ENCODE measurements around the gene ARHGEF28. TPM values are rescaled to one million over a fixed set of nuclear protein-coding genes. Genes with fewer than 3 reads are reported as not detected.

ARHGEF28 gene
- total RNA-seq, 1 donor from 2014 or later, result 0.11 TPM

DNA sequence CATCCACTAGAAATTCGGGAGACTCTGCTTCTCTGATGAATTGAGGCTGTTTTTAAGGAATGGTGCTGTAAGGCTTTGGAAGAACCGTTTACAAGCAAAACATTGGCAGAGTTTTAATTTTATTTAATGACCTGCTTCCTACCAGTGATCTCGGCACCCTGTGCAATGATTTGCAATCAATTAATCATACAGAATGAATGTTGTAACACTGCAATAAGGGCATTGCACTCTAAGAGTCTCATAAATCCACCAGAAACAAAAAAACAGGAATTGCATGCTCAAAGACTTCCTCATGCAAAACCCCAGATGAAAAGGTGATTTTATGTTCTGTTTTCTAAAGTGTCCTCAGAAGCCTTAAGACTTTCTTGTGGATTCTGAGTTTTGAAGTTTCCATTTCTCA is 295.7 kb downstream of the ARHGEF28 start:
- H3K27ac ChIP-seq, result no peak overlapping the region
- Mint-ChIP-seq H3K36me3 (no peaks in the 10 kb centered on the region), H3K9me3 (no peaks in the 10 kb centered on the region), H3K4me3 (no peak overlapping the region), H3K4me1 (peaks cover 7% of the 10 kb centered on the region), H3K27me3 (ENCODE audit: insufficient read depth, low read depth) (peaks cover 8% of the 10 kb centered on the region), H3K27ac (no peak overlapping the region)
- no peaks in the 10 kb centered on the region for H3K79me2 ChIP-seq (ENCODE audit: low read depth)
- peaks cover 20% of the 10 kb centered on the region for H3K4me1 ChIP-seq
- no peaks in the 10 kb centered on the region for H3F3A ChIP-seq (ENCODE audit: low read depth)
- H2AFZ ChIP-seq (replicated peaks), result no peak overlapping the region
- H3K27me3 ChIP-seq, result no peaks in the 10 kb centered on the region
- no peak for DNase-seq (ENCODE audit: low spot score)
- H4K20me1 ChIP-seq (ENCODE audit: low read depth), result no peaks in the 10 kb centered on the region
- no peak for TF ChIP-seq EZH2 (IDR thresholded peaks at IDR 0.05)
- TF ChIP-seq, protein P1, sequence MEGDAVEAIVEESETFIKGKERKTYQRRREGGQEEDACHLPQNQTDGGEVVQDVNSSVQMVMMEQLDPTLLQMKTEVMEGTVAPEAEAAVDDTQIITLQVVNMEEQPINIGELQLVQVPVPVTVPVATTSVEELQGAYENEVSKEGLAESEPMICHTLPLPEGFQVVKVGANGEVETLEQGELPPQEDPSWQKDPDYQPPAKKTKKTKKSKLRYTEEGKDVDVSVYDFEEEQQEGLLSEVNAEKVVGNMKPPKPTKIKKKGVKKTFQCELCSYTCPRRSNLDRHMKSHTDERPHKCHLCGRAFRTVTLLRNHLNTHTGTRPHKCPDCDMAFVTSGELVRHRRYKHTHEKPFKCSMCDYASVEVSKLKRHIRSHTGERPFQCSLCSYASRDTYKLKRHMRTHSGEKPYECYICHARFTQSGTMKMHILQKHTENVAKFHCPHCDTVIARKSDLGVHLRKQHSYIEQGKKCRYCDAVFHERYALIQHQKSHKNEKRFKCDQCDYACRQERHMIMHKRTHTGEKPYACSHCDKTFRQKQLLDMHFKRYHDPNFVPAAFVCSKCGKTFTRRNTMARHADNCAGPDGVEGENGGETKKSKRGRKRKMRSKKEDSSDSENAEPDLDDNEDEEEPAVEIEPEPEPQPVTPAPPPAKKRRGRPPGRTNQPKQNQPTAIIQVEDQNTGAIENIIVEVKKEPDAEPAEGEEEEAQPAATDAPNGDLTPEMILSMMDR (IDR thresholded peaks at IDR 0.05), result no peak
- no peak for TF ChIP-seq EZH2phosphoT487 (IDR thresholded peaks at IDR 0.05)
- no peak overlapping the region for H3K4me3 ChIP-seq
- no peak overlapping the region for H3K9ac ChIP-seq
- no peaks in the 10 kb centered on the region for H3K36me3 ChIP-seq
- H3K9me3 ChIP-seq (ENCODE audit: low read depth), result no peaks in the 10 kb centered on the region
- H3K4me2 ChIP-seq, result no peak overlapping the region

DNA sequence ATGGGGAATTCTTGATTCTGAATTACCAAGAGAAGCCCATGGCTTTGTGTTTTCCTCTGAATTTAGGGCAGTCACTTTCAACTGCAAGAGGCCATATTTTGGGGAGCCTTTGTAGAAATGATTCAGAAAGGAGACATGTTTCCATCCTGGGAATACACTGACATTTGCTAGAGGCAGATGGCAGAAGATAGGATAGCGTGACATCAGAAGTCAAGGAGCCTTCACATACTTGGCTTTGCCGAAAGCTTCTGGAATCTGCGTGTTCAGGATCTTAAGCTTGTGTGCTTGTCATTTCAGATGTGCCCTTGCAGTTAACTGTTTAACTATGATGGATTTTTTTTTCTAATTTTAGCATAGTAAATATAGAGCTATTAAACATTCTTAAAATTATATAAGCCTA is 296.2 kb downstream of the ARHGEF28 start:
- Mint-ChIP-seq H3K27me3 (ENCODE audit: insufficient read depth, low read depth) (peaks cover 8% of the 10 kb centered on the region), H3K9me3 (no peaks in the 10 kb centered on the region), H3K4me1 (peaks cover 7% of the 10 kb centered on the region), H3K27ac (no peak overlapping the region), H3K36me3 (no peaks in the 10 kb centered on the region), H3K4me3 (no peak overlapping the region)
- no peak for DNase-seq (ENCODE audit: low spot score)
- Histone ChIP-seq H3K4me1 (peaks cover 20% of the 10 kb centered on the region), H3K9ac (no peak overlapping the region), H3K4me3 (no peak overlapping the region), H3K27me3 (no peaks in the 10 kb centered on the region), H3K27ac (no peak overlapping the region), H3K4me2 (no peak overlapping the region), H3K36me3 (no peaks in the 10 kb centered on the region), H3K9me3 (ENCODE audit: low read depth) (no peaks in the 10 kb centered on the region), H4K20me1 (ENCODE audit: low read depth) (no peaks in the 10 kb centered on the region), H3K79me2 (ENCODE audit: low read depth) (no peaks in the 10 kb centered on the region), H2AFZ (replicated peaks) (no peak overlapping the region), H3F3A (ENCODE audit: low read depth) (no peaks in the 10 kb centered on the region)
- TF ChIP-seq EZH2 (IDR thresholded peaks at IDR 0.05) (no peak), EZH2phosphoT487 (IDR thresholded peaks at IDR 0.05) (no peak)
- TF ChIP-seq, protein P1 (IDR thresholded peaks at IDR 0.05), result no peak

DNA sequence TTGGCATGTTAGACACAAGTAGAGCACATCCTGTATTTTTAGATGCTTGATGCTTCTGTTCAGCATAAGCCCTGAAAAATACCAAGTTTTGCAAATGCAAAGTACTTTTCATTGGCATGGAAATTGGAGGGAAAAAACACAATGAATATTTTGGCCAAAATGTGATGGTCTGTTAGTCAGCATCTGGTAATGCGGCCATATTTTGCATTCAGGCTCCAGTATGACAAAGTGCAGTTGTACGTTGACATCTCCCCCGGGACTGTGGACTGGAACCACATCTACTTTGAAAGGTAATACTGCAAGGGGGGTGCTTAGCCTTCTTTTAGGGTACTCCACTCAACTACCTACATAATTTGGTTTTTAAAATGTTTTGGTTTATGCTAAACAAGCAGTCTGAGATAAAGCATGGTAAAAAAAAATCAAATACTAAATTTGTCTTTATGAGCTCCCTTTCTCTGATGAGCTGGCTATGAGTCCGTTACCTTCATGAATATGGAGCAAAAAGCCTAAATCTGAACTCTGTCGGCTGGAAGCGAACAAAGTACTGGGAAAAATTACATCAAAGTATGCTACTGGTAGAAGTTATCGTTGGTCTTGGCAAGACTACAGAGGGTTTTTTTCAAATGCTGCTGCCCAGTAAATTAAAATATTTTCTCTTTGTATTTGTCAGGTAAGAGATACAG is 297.0 kb downstream of the ARHGEF28 start:
- Mint-ChIP-seq H3K4me3 (no peak overlapping the region), H3K4me1 (peaks cover 6% of the 10 kb centered on the region), H3K27ac (no peak overlapping the region), H3K36me3 (no peaks in the 10 kb centered on the region), H3K9me3 (no peaks in the 10 kb centered on the region), H3K27me3 (ENCODE audit: insufficient read depth, low read depth) (peaks cover 6% of the 10 kb centered on the region)
- no peak overlapping the region for H3K4me2 ChIP-seq
- DNase-seq (ENCODE audit: low spot score), result no peak
- no peaks in the 10 kb centered on the region for H3K79me2 ChIP-seq (ENCODE audit: low read depth)
- TF ChIP-seq EZH2phosphoT487 (IDR thresholded peaks at IDR 0.05) (no peak), EZH2 (IDR thresholded peaks at IDR 0.05) (no peak)
- TF ChIP-seq, protein P1 (IDR thresholded peaks at IDR 0.05), result no peak
- no peaks in the 10 kb centered on the region for H3K27me3 ChIP-seq
- H3K36me3 ChIP-seq, result no peaks in the 10 kb centered on the region
- no peaks in the 10 kb centered on the region for H3K9me3 ChIP-seq (ENCODE audit: low read depth)
- H3K9ac ChIP-seq, result no peak overlapping the region
- H3K4me3 ChIP-seq, result no peak overlapping the region
- H4K20me1 ChIP-seq (ENCODE audit: low read depth), result no peaks in the 10 kb centered on the region
- peaks cover 17% of the 10 kb centered on the region for H3K4me1 ChIP-seq
- H2AFZ ChIP-seq (replicated peaks), result no peak overlapping the region
- no peaks in the 10 kb centered on the region for H3F3A ChIP-seq (ENCODE audit: low read depth)
- H3K27ac ChIP-seq, result no peak overlapping the region
